HEK293T (cell line): Measurements from ENCODE around the gene CLEC16A.

ENCODE experiments used
- CTCF ChIA-PET: fragments of 350-600 bp; formaldehyde crosslinking; extraction: SDS; loops from one replicate; lab custom pipeline; 2021; ENCODE audit warnings: antibody characterized with exemption, inconsistent platforms; lab: Yijun Ruan, JAX
- POLR2A ChIA-PET: fragments of 350-600 bp; formaldehyde crosslinking; extraction: SDS; loops from one replicate; lab custom pipeline; 2020; ENCODE audit warnings: antibody characterized with exemption, inconsistent platforms; lab: Yijun Ruan, JAX
- DNase-seq: peaks from one replicate; pipeline ENCODE4 v3.0.0; 2012; ENCODE audit warnings: mixed read lengths; ENCODE audit errors: extremely low spot score
- ARNT ChIP-seq: fragments of 450-650 bp; IDR thresholded peaks from 2 replicates; pipeline ENCODE4 v1.6.1; 2017; ENCODE audit warnings: mild to moderate bottlenecking
- BHLHE40 ChIP-seq: fragments of 450-650 bp; IDR thresholded peaks from 2 replicates; pipeline ENCODE4 v1.6.1; 2016; ENCODE audit warnings: mild to moderate bottlenecking, moderate library complexity, borderline replicate concordance
- CTBP1 ChIP-seq: fragments of 450-650 bp; IDR thresholded peaks from 2 replicates; pipeline ENCODE4 v1.6.1; 2016; ENCODE audit warnings: borderline replicate concordance
- ELF4 ChIP-seq: fragments of 450-650 bp; IDR thresholded peaks from 2 replicates; pipeline ENCODE4 v1.6.1; 2017; ENCODE audit warnings: antibody characterized with exemption
- FOXA1 ChIP-seq: fragments of 450-650 bp; IDR thresholded peaks from 2 replicates; pipeline ENCODE4 v1.6.1; 2016; ENCODE audit warnings: mild to moderate bottlenecking
- FOXK2 ChIP-seq: fragments of 450-650 bp; IDR thresholded peaks from 2 replicates; pipeline ENCODE4 v1.6.1; 2016; ENCODE audit warnings: mild to moderate bottlenecking
- FOXM1 ChIP-seq: fragments of 450-650 bp; IDR thresholded peaks from 2 replicates; pipeline ENCODE4 v1.6.1; 2017; ENCODE audit warnings: mild to moderate bottlenecking, borderline replicate concordance
- HDGF ChIP-seq: fragments of 450-650 bp; IDR thresholded peaks from 2 replicates; pipeline ENCODE4 v1.6.1; 2017; ENCODE audit warnings: antibody characterized with exemption, borderline replicate concordance
- L3MBTL2 ChIP-seq: fragments of 450-650 bp; conservative IDR thresholded peaks from 2 replicates; pipeline ENCODE4 v1.6.1; 2016; ENCODE audit warnings: mild to moderate bottlenecking
- LEF1 ChIP-seq: fragments of 450-650 bp; IDR thresholded peaks from 2 replicates; pipeline ENCODE4 v1.6.1; 2017; ENCODE audit warnings: mild to moderate bottlenecking, borderline replicate concordance
- NFRKB ChIP-seq: fragments of 450-650 bp; IDR thresholded peaks from 2 replicates; pipeline ENCODE4 v1.6.1; 2016; ENCODE audit warnings: mild to moderate bottlenecking, moderate library complexity
- SP1 ChIP-seq: fragments of 450-650 bp; IDR thresholded peaks from 2 replicates; pipeline ENCODE4 v1.6.1; 2017
- SUZ12 ChIP-seq: fragments of 450-650 bp; IDR thresholded peaks from 2 replicates; pipeline ENCODE4 v1.6.1; 2016; ENCODE audit warnings: mild to moderate bottlenecking
- TARDBP ChIP-seq: fragments of 450-650 bp; IDR thresholded peaks from 2 replicates; pipeline ENCODE4 v1.6.1; 2016
- ZNF384 ChIP-seq: fragments of 450-650 bp; IDR thresholded peaks from 2 replicates; pipeline ENCODE4 v1.6.1; 2016
- TF ChIP-seq, protein P1 (sequence below): fragments of 450-650 bp; IDR thresholded peaks from 2 replicates; pipeline ENCODE4 v1.6.1; 2016

The CLEC16A gene

GRCh38 chr16:11091021-11091785, 146.8 kb downstream of the CLEC16A start:
- DNase-seq = no peak
- CTCF ChIA-PET = no interaction called here
- POLR2A ChIA-PET = no interaction called here
- TF ChIP-seq, protein P1, sequence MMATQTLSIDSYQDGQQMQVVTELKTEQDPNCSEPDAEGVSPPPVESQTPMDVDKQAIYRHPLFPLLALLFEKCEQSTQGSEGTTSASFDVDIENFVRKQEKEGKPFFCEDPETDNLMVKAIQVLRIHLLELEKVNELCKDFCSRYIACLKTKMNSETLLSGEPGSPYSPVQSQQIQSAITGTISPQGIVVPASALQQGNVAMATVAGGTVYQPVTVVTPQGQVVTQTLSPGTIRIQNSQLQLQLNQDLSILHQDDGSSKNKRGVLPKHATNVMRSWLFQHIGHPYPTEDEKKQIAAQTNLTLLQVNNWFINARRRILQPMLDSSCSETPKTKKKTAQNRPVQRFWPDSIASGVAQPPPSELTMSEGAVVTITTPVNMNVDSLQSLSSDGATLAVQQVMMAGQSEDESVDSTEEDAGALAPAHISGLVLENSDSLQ = no peak
- TF ChIP-seq SUZ12 (no peak), LEF1 (no peak), TARDBP (no peak), FOXK2 (no peak), ZNF384 (no peak), SP1 (no peak), L3MBTL2 (no peak), CTBP1 (no peak), ARNT (no peak), FOXA1 (no peak), ELF4 (no peak), NFRKB (no peak), FOXM1 (no peak), BHLHE40 (no peak)

DNA sequence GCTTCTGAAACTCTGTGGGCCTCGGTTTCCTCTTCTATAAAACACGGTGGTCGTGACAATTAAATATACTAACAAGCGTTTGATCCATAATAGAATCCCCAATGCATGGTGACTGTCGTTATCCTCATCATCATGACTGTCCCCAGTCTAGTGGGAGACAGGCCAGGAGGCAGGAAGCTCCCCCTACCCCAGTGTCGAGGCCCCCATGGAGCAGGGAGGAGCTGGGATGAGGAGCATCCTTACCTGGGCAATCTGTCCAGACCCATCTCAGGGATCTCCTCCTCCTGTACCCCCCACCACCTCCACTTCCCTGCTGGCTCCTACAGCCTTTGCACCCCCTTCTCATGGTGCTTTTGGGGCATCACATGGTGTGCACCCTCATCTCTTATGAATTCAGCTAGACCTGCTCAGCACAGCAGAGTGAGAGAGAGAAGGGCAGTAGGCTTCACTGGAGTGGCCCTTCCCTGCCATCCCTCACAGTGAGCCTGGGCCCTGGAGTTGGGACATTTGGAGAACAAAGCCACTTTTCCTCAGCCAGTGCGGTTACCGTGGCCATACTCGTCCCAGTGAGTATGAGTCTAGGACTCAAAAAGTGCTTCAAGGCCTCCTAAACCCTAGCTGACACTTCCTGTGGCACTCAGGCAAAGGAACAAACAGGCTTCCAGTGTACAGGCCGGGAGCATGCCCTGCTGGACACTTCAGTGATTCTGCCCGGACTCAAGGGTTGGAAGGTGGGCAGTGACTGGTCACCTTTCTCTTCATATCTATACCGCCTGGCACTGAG, 148.6 kb downstream of the CLEC16A start:
- TF ChIP-seq CTBP1 (no peak), LEF1 (no peak)
- CTCF ChIA-PET = no interaction called here
- DNase-seq = no peak
- POLR2A ChIA-PET = no interaction called here

- TF ChIP-seq ARNT (no peak), L3MBTL2 (no peak), CTBP1 (no peak), ZNF384 (no peak), LEF1 (no peak), SP1 (no peak), BHLHE40 (no peak), FOXM1 (no peak), TARDBP (no peak), FOXK2 (no peak), FOXA1 (no peak), ELF4 (no peak), NFRKB (no peak), SUZ12 (no peak), HDGF (no peak)
- TF ChIP-seq, protein P1 = no peak
- POLR2A ChIA-PET = no interaction called here
- DNase-seq = no peak
- CTCF ChIA-PET = no interaction called here
These were observed 149.3 kb downstream of the CLEC16A start for GRCh38 chr16:11093572-11094074.

- ChIA-PET POLR2A (interaction anchor here (0.6 kb wide), 1 partner anchor 19 kb away, joined by 3 read pairs; no protein-coding TSS in a partner anchor), CTCF (no interaction called here)
- no peak for DNase-seq
- no peak for TF ChIP-seq NFRKB
- no peak for TF ChIP-seq ELF4
- no peak for TF ChIP-seq FOXM1
- no peak for TF ChIP-seq SUZ12
- no peak for TF ChIP-seq L3MBTL2
- TF ChIP-seq FOXA1 = no peak
- no peak for TF ChIP-seq SP1
- TF ChIP-seq TARDBP = no peak
These were observed 149.9 kb downstream of the CLEC16A start for GRCh38 chr16:11094075-11094856.

GRCh38 chr16:11094857-11095565, 150.6 kb downstream of the CLEC16A start:
- no peak for DNase-seq
- ChIA-PET CTCF (no interaction called here), POLR2A (no interaction called here)
- TF ChIP-seq NFRKB = no peak

- ChIA-PET CTCF (interaction anchor here (0.7 kb wide), 1 partner anchor 72 kb away, joined by 9 read pairs; no protein-coding TSS in a partner anchor), POLR2A (interaction anchor here (0.6 kb wide), 1 partner anchor 154 kb away, joined by 3 read pairs; the partner anchor contains the start of gene DEXI)
- TF ChIP-seq ZNF384 (no peak), SP1 (no peak), BHLHE40 (no peak), FOXK2 (no peak), TARDBP (no peak), FOXM1 (no peak), LEF1 (no peak), ELF4 (no peak)
- TF ChIP-seq, protein P1 = no peak
- no peak for DNase-seq
These were observed 151.6 kb downstream of the CLEC16A start for GRCh38 chr16:11095935-11096334.
